ENCODE measurements around the gene ACTG1. TPM values are rescaled to one million over a fixed set of nuclear protein-coding genes. Genes with fewer than 3 reads are reported as not detected.
A peak's percentile ranks its signal among the peaks of the same experiment; 100 is the strongest.

Gene ACTG1
- total and polyA plus RNA-seq, 9 of the 15 experiments (the other 6 are each of a cell fraction or from before 2014, with no cell fraction given) = 224 to 1,775 (median 568) TPM

GRCh38 chr17:81537343-81537855, 24.8 kb upstream of the ACTG1 start (continued):
- no peak for TF ChIP-seq JUND (IDR thresholded peaks at IDR 0.05; ENCODE audit: borderline replicate concordance, low read depth, low read length)
- no peak for TF ChIP-seq JUND (tag; IDR thresholded peaks at IDR 0.05; ENCODE audit: borderline replicate concordance, low read depth, low read length)
- TF ChIP-seq SIX5 (IDR thresholded peaks at IDR 0.05; ENCODE audit: borderline replicate concordance in 1 of 2, insufficient read depth in 1 of 2, low read depth in 1 of 2, low read length in 2 of 2) = no peak
- no peak for TF ChIP-seq ZNF395 (CRISPR knock-in tag; IDR thresholded peaks at IDR 0.05)
- TF ChIP-seq CEBPG (CRISPR knock-in tag; IDR thresholded peaks at IDR 0.05) = no peak
- no peak for TF ChIP-seq CEBPG (tag; conservative IDR thresholded peaks at IDR 0.05 in 1 of 2, IDR thresholded peaks at IDR 0.05 in 1 of 2)
- peak; percentile 25 for TF ChIP-seq POLR2G (IDR thresholded peaks at IDR 0.05; ENCODE audit: low read depth, low read length)
- TF ChIP-seq SMARCB1 (IDR thresholded peaks at IDR 0.05; ENCODE audit: insufficient read length, low read depth) = no peak
- no peak for TF ChIP-seq SFPQ (IDR thresholded peaks at IDR 0.05; ENCODE audit: low read depth, low read length)
- no peak for TF ChIP-seq DIDO1 (tag; IDR thresholded peaks at IDR 0.05; ENCODE audit: low read depth)
- no peak for TF ChIP-seq RBM25 (IDR thresholded peaks at IDR 0.05; ENCODE audit: low read depth, low read length, severe bottlenecking)
- peak; percentile 45 for TF ChIP-seq PCBP1 (IDR thresholded peaks at IDR 0.05; ENCODE audit: low read depth, low read length, poor library complexity, severe bottlenecking)
- TF ChIP-seq SUPT5H (IDR thresholded peaks at IDR 0.05) = peak; percentile 20
- no peak for TF ChIP-seq CBX1 (IDR thresholded peaks at IDR 0.05; ENCODE audit: low read depth)
- TF ChIP-seq POLR2A (conservative IDR thresholded peaks at IDR 0.05) = peak; percentile 44; the same call in 1 of the 2 replicates
- no peak for TF ChIP-seq ZNF217 (CRISPR knock-in tag; IDR thresholded peaks at IDR 0.05)
- TF ChIP-seq STAG1 (CRISPR knock-in tag; IDR thresholded peaks at IDR 0.05; ENCODE audit: borderline replicate concordance) = peak; percentile 82; the same call in 1 of the 2 replicates
- TF ChIP-seq TEAD2 (tag; IDR thresholded peaks at IDR 0.05) = no peak
- no peak for TF ChIP-seq RBM22 (IDR thresholded peaks at IDR 0.05; ENCODE audit: low read depth, low read length, poor library complexity, severe bottlenecking)
- TF ChIP-seq CTCF (IDR thresholded peaks at IDR 0.05 in 2 of 3, conservative IDR thresholded peaks at IDR 0.05 in 1 of 3; ENCODE audit: insufficient read depth in 2 of 3, low read depth in 1 of 3, low read length in 3 of 3) = peak; percentile 55 to 60 (median 58)
- TF ChIP-seq NONO (IDR thresholded peaks at IDR 0.05; ENCODE audit: low read depth in 2 of 2, low read length in 1 of 2) = no peak

Data from K562 (cell line).